HepG2 (cell line): Measurements from ENCODE around the gene ANXA6. TPM values are rescaled to one million over a fixed set of nuclear protein-coding genes. Genes with fewer than 3 reads are reported as not detected.

Experiments
- ARID3A ChIP-seq: IDR thresholded peaks from 2 replicates; pipeline ENCODE4 v1.6.1; 2012; ENCODE audit warnings: low read depth, low read length, improper control_type of control experiment
- FOXA1 ChIP-seq, 2 experiments: fragments of 450-650 bp in 1 of 2; sonication (generic) in 1 of 2; formaldehyde crosslinking in 1 of 2; IDR thresholded peaks; 2 replicates each; pipeline versions ENCODE4 v1.4.0 to v1.6.1; 2016 to 2020; ENCODE audit warnings: missing genetic modification reagents in 1 of 2
- GLI4 ChIP-seq: sonication (generic); formaldehyde crosslinking; IDR thresholded peaks from 2 replicates; pipeline ENCODE4 v1.5.1; 2020; ENCODE audit warnings: missing genetic modification reagents, mild to moderate bottlenecking, moderate library complexity, borderline replicate concordance
- ISL2 ChIP-seq: sonication (generic); formaldehyde crosslinking; IDR thresholded peaks from 2 replicates; pipeline ENCODE4 v1.5.0; 2020; ENCODE audit warnings: missing genetic modification reagents
- PAXIP1 ChIP-seq: sonication (generic); formaldehyde crosslinking; conservative IDR thresholded peaks from 2 replicates; pipeline ENCODE4 v1.4.0; 2020; ENCODE audit warnings: mild to moderate bottlenecking, missing genetic modification reagents, moderate library complexity
- SETDB1 ChIP-seq: sonication (generic); formaldehyde crosslinking; IDR thresholded peaks from 2 replicates; pipeline ENCODE4 v1.5.1; 2020; ENCODE audit warnings: missing genetic modification reagents, mild to moderate bottlenecking, borderline replicate concordance
- SP140L ChIP-seq: sonication (generic); formaldehyde crosslinking; IDR thresholded peaks from 2 replicates; pipeline ENCODE4 v1.4.0; 2020; ENCODE audit warnings: missing genetic modification reagents, borderline replicate concordance
- SRF ChIP-seq: IDR thresholded peaks from 2 replicates; pipeline ENCODE4 v1.6.1; 2011; ENCODE audit warnings: mild to moderate bottlenecking, low read depth, low read length, moderate library complexity
- ZBED4 ChIP-seq: sonication (generic); formaldehyde crosslinking; IDR thresholded peaks from 2 replicates; pipeline ENCODE4 v1.4.0; 2020; ENCODE audit warnings: missing genetic modification reagents, borderline replicate concordance
- ZC3H4 ChIP-seq: sonication (generic); formaldehyde crosslinking; IDR thresholded peaks from 2 replicates; pipeline ENCODE4 v1.4.0; 2020; ENCODE audit warnings: missing genetic modification reagents, borderline replicate concordance
- ZFP41 ChIP-seq: sonication (generic); formaldehyde crosslinking; IDR thresholded peaks from 2 replicates; pipeline ENCODE4 v1.4.0; 2020; ENCODE audit warnings: mild to moderate bottlenecking, missing genetic modification reagents, borderline replicate concordance
- ZNF160 ChIP-seq: sonication (generic); formaldehyde crosslinking; IDR thresholded peaks from 2 replicates; pipeline ENCODE4 v1.8.0; 2022; ENCODE audit warnings: mild to moderate bottlenecking, inconsistent platforms, missing genetic modification reagents
- ZNF350 ChIP-seq: sonication (generic); formaldehyde crosslinking; IDR thresholded peaks from 2 replicates; pipeline ENCODE4 v1.4.0; 2020; ENCODE audit warnings: mild to moderate bottlenecking, low read depth, missing genetic modification reagents, borderline replicate concordance
- ZNF383 ChIP-seq: sonication (generic); formaldehyde crosslinking; IDR thresholded peaks from 2 replicates; pipeline ENCODE4 v1.4.0; 2020; ENCODE audit warnings: missing genetic modification reagents, mild to moderate bottlenecking, borderline replicate concordance
- ZNF431 ChIP-seq: sonication (generic); formaldehyde crosslinking; IDR thresholded peaks from 2 replicates; pipeline ENCODE4 v1.9.0; 2022; ENCODE audit warnings: missing genetic modification reagents, low read depth, mild to moderate bottlenecking, borderline replicate concordance
- ZNF747 ChIP-seq: sonication (generic); formaldehyde crosslinking; IDR thresholded peaks from 2 replicates; pipeline ENCODE4 v1.8.1; 2023; ENCODE audit warnings: missing genetic modification reagents, mild to moderate bottlenecking, borderline replicate concordance
- ZNF781 ChIP-seq: sonication (generic); formaldehyde crosslinking; IDR thresholded peaks from 2 replicates; pipeline ENCODE4 v1.5.1; 2020; ENCODE audit warnings: borderline replicate concordance, mild to moderate bottlenecking, missing genetic modification reagents; ENCODE audit errors: not compliant biosample characterization
- ZSCAN31 ChIP-seq: sonication (generic); formaldehyde crosslinking; IDR thresholded peaks from 2 replicates; pipeline ENCODE4 v1.5.0; 2020; ENCODE audit warnings: low read depth, mild to moderate bottlenecking, missing genetic modification reagents
- polyA plus RNA-seq, 8 experiments: library from polyadenylated mRNA; depleted of rRNA in 3 of 8; stranded (reverse) in 7 of 8; unstranded in 1 of 8; fragments of >200 nt; fragmentation: Illumina TruSeq in 4 of 8; extraction: Trizol in 4 of 8; gene quantifications; 2 replicates each; pipeline versions ENCODE4 v1.2.1 to v1.2.3, GENCODE V29; 2011 to 2016; ENCODE audit warnings: low read depth in 4 of 8, missing spikeins in 1 of 8, mixed read lengths in 1 of 8; ENCODE audit not compliant: insufficient read depth in 1 of 8
- total RNA-seq, 5 experiments: library from RNA; depleted of rRNA; stranded (reverse); fragments of >200 nt; fragmentation: Illumina TruSeq; extraction: Trizol; gene quantifications; 2 replicates each; pipeline ENCODE4 v1.2.3, GENCODE V29; 2016; ENCODE audit warnings: low read depth in 1 of 5

The ANXA6 gene
- total and polyA plus RNA-seq, 2 of the 13 experiments (the other 11 are each of a cell fraction or from before 2014, with no cell fraction given) = 103 to 125 TPM

GRCh38 chr5:151157426-151158286 lies at the start of gene ANXA6 (continued):
- TF ChIP-seq PAXIP1 (CRISPR knock-in tag) (no peak), SETDB1 (no peak), ZNF160 (peak; percentile 54; the same call in 1 of the 2 replicates), FOXA1 (IDR thresholded peaks at IDR 0.05) (no peak), FOXA1 (CRISPR knock-in tag; IDR thresholded peaks at IDR 0.05) (no peak), ZNF350 (CRISPR knock-in tag) (0 out of 2 replicates have a peak, but pooled peaks have one; percentile 78), ZNF781 (CRISPR knock-in tag) (peak; percentile 70), ARID3A (no peak), ZBED4 (peak; percentile 62; the same call in 1 of the 2 replicates), ZNF747 (CRISPR knock-in tag) (no peak), SP140L (CRISPR knock-in tag) (no peak), ZC3H4 (CRISPR knock-in tag) (no peak), ZFP41 (CRISPR knock-in tag) (peak; percentile 68; the same call in 1 of the 2 replicates), ISL2 (peak; percentile 17; the same call in 1 of the 2 replicates), GLI4 (CRISPR knock-in tag) (no peak), ZNF383 (no peak), SRF (no peak), ZSCAN31 (CRISPR knock-in tag) (no peak), ZNF431 (CRISPR knock-in tag) (peak; percentile 48; the same call in 1 of the 2 replicates)
